GM19467 (cell line): ENCODE results near the gene ARHGEF40.

ENCODE experiments used
- ATAC-seq: cut with Tn5 transposase; IDR thresholded peaks from one replicate; pipeline ENCODE4 v1.9.1; 2021; ENCODE audit warnings: mild to moderate bottlenecking, moderate library complexity; ENCODE audit not compliant: unreplicated experiment

ARHGEF40 gene

DNA sequence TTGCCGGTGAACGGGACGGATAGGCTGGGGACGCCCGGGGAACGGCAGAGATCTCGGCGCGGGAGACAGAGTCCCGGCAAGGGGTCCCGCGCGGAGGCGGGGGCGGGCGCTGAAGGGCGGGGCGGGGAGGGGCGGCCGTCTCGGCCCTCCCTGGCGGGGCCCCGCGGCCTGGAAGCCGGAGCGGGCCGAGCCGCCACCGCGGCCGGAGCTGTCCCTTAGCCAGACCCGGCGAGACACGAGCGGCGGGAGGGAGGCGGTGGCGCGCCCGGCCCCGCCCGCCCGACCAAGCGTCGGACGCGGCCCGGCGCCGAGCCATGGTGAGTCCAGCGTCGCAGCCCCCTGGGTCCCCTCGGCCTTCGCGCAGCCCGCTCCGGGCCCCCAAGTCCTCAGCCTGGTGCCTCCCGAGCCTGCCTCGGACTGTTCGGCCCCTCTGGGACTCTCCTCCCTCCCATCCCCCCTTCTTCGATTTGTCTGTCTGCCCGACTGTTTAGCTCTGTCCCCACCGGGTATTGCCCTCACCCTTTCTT lies at the start of gene ARHGEF40:
ARHGEF40 (plus strand) TSS at position 222 of the 527 bp plus-strand sequence; CDS start at position 315, 93 bp downstream.
- ATAC-seq = no peak

DNA sequence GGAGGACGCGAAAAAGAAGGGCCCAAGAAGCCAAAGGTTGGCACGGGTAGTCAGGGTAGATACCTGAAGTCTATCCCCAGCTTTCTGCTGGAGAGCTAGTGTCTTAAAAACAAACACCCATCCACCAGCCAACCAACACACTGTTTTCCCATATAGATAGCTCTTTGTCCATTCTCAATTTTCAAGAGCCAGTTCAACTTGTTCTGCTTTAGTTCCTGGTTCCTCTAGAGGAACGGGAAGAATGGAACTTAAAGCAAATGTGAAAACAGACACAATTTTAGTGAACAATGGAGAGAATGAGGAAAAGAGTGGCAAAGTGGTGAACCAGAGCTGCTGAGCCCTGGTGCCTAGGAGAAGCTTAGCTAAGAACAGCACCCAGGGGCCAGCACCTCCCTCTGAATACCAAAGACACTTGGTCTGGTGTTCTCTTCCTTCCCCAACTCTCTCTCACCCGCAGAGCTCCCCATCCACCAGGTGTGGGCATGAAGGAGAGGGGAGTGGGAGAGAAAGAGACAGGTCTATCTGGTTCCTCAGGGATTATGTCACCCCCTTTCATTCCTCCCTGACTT lies 49.0 kb upstream of the ARHGEF40 start:
- no peak for ATAC-seq

DNA sequence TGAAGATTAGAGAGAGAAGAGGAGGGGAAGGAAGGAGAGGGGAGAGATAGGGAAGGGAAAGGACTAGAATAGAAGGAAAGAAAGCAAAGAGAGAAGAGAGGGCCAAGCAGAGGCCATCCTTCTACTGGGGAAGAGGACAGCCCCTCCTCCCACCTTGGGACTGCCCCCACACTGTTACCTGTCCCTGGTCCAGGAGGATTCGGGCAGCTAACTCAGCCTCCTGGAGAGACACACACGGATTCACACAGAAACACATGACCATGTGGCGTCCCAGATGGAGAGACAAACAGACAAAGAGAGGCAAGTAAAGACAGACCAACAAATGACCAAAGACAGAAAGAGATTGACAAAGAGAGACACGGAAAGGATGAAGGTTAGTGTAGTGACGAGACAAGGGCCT lies 47.4 kb upstream of the ARHGEF40 start:
- ATAC-seq = no peak

DNA sequence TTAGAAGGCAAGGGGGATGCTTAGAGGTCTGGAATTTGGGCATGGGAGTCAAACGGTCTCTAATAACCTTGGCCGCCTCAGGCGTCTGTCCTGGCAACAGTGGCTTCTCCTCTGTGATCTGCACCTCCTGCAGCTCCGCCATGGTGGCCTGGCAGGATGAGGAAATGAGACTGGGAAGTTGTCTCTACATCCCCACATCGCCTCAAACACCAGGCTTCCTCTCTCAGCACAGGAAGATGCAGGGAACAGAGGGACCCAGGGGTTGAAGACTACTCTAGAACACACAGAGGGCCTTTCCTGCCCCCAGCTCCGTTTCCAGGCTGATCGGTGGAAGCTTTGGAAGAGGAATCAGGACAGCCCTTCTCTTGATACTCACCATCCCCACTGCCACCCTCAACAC lies 46.9 kb upstream of the ARHGEF40 start:
- no peak for ATAC-seq

DNA sequence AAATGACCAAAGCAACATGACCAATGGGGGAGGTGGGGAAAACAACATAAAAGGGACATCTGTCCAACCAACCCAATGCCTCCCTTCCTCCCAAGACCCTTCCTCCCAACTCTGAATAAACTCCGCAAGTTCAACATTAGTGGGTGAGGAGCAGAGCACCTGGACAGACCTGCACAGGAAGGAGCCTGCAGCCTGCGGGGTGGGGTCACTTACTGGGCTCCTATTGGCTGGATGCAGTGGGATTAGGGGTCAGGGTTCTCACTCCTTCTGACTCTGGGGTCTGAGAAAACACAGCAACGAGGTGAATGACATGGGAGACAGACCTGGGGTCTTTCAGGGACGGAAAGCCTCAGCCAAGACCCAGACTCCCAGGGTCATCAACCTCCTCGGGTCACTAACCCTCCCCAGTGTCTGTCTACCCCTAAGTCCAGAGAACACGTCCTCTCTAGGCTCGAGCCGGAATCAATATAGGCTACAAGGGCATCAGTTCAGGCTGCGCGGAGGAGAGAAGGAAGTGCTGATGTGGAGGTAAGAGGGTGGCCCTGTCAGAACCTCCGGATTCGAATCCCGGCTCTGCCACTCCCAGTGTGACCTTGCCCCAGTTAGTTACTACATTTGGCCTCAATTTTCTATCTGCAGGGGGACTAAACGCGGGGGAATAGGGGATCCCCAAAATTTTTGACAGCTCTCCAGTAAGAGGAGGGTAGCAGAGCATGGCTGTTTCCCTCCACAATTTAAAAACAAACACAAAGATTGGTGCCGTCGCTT lies 46.1 kb upstream of the ARHGEF40 start:
- no peak for ATAC-seq

DNA sequence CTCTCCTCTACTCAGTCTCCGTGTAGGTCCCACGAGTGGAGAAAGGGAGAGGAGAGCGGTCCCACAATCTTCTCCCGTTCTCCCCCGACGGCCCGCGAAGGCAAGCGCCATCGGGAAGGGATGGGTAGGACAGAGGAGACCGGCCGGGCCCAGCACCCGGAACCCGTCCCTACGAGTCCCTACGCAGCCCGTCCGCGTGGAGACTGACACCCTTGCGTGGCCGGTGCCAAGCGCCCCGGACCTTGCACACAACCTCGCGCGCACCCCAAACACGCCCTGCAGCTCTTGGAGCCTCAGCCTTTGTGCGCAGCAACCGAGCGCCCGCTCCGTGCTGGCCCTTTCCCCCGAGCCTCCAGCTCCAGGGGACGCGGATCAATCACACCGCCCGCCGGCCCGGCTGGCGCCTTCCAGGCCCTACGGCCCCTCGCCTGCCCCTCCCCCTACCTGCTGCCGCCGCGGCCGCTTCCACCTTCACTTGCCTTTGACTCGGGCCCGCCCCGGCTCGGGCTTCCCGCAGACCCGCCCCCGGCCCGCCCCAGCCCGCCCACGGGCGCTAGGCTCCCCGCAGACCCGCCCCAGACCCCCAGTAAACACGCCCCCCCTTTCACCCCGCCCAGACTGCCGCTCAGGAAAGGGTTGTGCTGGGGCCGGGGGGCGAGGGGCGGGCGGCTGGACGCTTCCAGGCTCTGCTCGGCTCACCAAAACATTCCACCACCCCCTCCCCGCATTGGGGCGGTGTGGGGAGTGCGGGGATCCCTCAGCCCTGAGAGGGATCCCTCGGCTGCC lies 45.3 kb upstream of the ARHGEF40 start, which contains the start of gene NDRG2:
NDRG2 (minus strand) TSS at position 477 of the 786 bp plus-strand sequence. CDS start 1,746 bp downstream, outside the sequence.
- ATAC-seq = no peak

DNA sequence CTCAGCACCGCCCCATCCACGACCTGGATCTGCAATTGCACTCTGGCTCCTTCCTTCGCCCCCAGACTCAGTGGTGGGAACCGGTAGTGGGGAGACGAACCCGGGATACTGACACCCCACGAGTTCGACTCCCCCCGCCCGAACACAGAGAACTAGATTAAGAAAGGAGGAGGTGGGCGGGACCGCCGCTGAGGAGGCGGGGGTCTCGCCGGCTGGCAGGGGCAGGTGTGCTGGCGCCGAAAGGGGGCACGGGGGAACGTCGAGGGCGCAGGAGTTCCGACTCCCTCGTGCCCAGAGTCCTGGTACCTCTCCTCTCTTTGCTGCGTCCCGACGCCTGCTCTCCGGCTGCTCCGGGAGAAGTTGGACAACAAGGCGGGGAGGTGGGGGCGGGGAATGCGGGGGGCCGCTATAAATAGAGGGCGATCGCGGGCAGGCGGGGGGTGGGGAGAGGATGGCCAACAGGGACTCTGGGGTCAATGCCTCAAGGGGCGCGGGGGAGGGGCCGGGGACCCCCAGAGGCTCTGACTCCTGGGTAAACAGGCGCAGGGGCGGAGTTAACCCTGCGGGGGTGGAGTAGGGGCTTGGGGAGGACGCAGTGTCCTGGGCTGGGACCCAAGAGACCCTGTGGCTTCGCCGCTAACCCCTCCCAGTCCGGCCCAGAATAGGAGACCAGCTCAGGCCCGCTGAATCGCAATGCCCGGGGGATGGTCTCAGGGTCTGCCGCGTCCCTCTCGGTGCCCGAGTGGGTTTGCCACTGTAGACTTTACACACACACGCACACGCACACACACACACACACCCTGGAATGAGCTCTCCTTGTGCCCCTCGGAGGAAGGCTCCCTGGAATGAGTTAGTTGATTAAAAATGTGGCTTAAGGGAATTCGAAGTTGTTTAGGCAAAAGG lies 44.5 kb upstream of the ARHGEF40 start:
- ATAC-seq = no peak

DNA sequence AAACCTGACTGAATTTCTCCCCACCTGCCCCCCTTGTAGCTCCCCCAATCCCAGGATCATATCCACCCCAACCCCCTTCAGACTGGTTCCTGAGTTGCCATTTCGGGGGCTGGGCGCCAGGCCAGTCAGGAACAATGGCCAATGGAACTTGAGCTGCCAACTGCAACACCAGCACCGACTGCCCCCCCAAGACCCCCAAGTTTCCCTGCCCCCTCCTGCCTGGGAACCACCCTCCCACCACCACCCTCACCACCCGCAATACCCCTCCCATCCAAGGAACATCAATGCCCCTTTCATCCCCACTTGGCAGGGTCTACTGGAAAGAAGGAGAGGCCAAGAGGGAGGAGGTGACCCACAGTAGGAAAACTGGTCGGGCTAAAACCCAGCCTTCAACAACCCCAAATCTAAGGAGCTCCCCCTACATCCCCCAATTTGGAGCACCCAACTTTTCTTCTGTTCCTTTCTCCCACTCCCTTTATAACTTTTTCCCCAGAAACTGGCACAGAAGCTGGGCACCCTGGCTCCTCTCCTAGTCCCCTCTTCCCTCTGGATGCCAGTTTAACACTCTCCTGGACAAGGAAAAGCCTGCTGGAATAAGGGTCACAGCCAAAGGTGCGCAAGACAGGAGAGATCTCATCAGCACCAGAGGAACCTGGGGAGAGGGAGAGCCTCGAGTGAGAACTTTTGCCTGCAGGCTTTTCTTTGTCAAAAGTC lies 43.7 kb upstream of the ARHGEF40 start:
- ATAC-seq = no peak

DNA sequence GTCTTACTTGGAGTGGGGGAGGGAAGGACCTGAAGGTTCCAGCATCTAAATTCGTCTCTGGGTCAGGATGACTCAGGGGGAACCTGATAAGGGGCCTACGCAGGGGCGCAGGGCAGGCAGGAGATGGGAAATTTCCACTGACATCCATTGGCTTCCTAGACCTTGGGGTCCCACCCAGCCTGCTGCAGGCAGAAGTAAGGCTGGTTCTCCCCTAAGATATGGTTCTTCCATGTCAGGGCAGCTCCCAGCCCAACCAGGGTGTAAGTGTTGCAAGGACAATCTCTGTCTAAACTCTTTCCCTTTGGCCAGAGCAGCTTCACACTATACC lies 43.2 kb upstream of the ARHGEF40 start:
- ATAC-seq = no peak

DNA sequence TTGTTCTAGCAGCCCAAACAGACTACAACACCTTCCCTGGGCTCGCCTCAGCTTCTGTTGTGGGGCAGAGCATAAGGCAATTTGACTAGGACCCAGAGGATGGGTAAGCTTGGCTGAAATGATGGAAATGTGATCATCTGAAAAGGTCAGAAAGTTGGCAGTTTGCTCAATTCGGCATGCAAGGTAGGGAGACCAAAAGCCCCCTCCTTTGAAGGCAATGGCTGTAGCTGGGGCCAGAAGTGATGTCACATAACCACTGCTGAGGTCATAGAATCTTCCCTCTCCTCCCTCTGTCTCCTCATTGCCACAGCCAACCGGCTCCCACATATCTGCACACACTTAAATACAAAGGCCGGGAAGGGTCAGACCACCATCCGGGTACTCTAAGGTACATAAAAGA lies 40.2 kb upstream of the ARHGEF40 start, which contains the start of gene TPPP2:
TPPP2 (plus strand) TSS at position 301 of the 400 bp plus-strand sequence. CDS start 365 bp downstream, outside the sequence.
- ATAC-seq = no peak

DNA sequence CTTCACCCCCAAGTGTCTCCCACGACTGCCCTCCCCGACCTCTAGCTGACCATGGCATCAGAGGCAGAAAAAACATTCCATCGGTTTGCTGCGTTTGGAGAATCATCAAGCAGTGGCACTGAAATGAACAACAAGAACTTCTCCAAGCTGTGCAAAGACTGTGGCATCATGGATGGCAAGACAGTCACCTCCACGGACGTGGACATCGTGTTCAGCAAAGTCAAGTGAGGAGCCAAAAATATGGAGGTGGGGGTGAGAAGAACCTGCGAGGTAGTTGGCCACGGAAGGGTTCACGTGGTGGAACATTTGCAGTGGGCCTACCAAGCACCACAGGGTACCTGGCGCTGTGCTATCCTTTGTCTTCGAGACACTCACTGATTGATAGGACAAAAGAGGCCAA lies 39.6 kb upstream of the ARHGEF40 start:
- ATAC-seq = no peak

DNA sequence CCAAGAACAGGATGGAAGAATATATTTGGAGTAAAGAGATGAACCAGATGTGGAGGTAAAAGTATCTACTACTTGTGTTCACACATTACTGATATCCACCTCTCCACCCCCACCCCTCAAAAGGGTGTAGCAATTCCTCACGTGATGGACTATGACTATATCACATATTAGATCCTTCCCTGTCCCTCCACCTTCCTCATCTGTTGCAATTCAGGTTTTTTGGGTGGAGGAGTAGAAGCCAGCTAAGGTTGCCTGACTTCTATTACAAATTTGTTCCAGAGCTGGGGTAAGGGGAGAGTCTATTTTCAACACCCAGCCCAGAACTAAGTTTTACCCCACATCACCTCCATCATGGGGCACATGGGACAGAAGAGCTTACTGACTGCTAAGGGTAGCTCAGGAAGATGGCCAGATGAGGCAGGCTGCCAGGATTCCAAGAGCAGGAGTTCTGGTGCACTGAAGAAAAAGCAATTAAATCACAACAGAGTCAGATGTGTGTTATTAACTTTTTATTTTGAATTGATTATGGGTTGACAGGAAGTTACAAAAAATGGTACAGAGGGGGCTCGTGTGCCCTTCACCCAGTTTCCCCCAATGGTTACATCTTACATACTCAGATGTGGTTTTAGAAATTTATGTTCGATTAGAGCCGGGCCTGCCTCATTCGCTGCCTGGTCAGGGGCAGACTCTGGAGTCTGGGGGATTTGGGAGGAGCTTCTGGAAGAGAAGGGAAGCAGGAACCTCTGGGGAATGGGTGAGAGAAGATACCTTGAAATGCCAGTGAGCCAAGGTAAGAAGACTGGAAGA lies 37.6 kb upstream of the ARHGEF40 start:
- no peak for ATAC-seq

DNA sequence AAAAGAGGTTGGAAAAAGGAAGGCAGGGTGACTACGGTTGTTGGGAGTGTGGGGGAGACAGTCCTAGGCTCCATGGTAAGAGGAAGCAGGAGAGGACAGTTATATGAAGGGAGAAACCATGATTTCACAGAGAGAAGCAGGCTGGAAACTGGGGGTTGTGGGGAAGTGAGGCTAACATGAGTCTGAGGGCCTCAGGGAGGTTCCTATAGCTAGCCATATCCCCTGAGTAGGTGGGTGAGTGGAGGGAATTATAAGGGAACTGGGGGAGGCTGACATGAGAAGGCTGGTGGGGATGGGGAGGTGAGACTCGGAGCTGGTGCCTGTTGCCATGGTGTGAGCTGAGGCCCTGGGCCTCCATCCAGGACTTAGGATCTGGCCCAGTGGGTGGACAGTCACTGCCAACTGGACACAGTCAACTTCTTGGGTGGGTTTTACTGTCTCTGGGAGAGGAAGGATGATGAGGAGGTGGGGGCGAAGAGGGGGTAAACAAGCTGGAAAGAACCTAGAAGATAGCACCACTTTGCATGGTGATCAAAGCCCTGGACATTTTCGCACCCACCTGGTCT lies 36.9 kb upstream of the ARHGEF40 start:
- no peak for ATAC-seq

DNA sequence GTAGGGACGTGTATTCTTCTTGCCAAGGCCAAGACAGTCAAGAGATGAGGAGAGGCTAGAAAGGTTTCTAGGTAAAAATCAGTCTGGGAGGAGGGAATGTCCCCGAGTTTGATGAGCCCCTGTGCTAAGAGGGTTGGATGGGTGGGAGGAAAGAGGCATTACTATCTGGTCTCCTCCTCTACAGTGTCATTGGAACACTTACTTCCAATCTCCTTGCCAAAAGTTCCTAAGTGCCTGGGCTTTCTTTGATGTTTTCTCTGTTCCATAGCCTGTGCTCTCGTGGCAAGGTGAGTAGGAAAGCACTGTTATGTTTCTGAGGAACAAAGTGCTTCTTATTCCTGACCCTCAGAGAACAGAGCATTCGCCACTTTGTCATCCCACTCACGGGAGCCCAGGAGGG lies 35.4 kb upstream of the ARHGEF40 start, which contains the start of gene RNASE13:
RNASE13 (minus strand) TSS at position 101 of the 400 bp plus-strand sequence. CDS start 519 bp downstream, outside the sequence.
- ATAC-seq = no peak

DNA sequence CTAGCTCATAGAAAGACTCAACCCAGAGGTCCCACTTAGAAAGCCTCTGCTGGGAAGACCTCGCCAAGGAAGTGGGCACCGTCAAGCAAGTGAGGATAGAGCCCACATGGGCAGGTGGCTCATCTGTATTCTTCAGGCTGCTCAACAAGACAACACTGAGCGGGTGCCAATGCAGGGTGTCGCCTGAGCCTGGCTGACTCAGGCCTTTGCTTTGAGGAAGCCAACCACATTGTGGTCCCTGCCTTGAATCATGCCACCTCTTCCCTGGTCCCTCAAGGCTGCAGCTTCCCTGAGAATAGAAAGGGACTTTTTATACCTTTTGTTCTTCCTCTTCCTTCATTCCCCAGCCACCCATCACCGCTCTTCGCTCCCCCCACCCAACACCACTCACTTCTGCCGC lies 33.4 kb upstream of the ARHGEF40 start:
- ATAC-seq = no peak

DNA sequence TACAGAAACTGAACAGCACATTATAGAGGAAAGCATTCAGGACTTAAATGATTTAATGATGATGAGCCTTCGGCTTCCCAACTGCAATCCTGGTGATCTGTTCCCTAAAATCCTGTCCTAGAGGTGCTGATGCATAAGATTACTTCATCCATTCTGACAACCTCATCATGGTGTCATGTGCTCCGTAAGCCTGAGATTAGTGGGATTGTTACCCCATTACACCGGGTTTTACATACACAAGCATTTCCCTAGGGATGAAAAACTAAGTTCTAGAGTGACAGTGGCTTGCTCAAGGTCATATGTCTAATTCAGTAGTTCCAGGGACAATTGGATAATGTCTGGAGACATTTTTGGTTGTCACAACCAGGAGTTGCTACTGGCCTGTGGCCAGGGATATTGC lies 32.9 kb upstream of the ARHGEF40 start:
- no peak for ATAC-seq

DNA sequence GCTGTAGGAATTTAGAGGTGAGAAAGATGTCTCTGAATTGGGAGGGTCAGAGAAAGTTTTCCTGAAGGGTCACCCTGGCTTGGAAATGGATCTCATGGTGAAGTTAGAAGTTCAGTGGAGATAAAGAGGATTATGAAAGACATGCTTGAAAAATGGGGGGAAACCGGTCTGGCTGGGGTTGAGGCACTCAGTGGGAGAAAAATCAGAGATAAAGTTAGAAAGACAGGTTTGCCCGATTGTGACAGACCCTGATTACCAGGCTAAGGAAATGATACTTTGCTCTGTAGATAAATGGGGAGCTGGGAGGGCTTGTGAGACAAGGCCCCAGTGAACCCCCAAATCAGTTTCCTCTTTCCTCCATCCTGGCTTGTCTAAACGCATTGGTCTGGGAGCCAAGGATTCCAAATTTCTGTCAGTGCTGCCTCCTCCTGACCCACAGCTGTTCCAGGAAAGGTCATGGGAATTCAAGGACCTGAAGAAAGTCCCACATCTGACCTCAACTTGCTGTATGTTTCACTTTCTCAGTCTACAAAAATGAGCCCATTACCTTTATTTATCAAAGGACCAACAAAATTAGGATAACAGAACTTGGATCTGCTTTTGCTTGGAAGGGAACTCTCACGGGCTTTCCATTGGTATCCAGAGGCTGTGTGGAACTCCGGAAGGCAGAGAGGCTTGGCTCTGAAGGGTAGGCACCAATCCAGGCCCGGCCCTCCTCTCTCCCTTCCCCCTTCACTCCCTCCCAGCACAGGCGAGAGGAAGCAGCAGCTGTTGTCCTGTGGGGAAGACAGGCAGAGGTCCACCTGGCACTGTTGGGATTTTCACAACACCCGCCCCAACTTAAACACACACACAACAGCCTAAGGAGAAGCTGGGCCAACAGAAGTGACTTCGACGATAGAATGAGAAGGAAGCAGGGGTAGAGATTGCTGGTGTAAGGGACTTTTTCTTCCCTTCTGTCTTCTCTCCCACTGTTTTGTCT lies 31.4 kb upstream of the ARHGEF40 start:
- ATAC-seq = no peak
